Smooth muscle cell of the coronary artery (primary cell): ENCODE results near the gene CRISP3. TPM values are rescaled to one million over a fixed set of nuclear protein-coding genes. Genes with fewer than 3 reads are reported as not detected.

Source experiments
- total RNA-seq: library from RNA; depleted of rRNA; stranded (reverse); fragments of >200 nt; gene quantifications from 2 replicates; pipeline ENCODE4 v1.2.3, GENCODE V29; 2014; ENCODE audit warnings: low replicate concordance

CRISP3 gene
- total RNA-seq = not detected in 2 replicates

GRCh38 chr6:49744259-49744658 is at the start of gene CRISP3:
TSS of gene CRISP3 (minus strand) at chr6:49744388. CDS start at chr6:49744367, 21 bp downstream.

GRCh38 chr6:49787176-49787575 is 43.0 kb upstream of the CRISP3 start, which contains the start of gene PGK2:
TSS of gene PGK2 (minus strand) at chr6:49787285. CDS start at chr6:49787187, 98 bp downstream.

GRCh38 chr6:49713346-49713745 is 30.8 kb downstream of the CRISP3 start, which contains the start of gene CRISP2:
TSS of gene CRISP2 (minus strand) at chr6:49713543. CDS start at chr6:49709196, 4,347 bp downstream.

Other genes starting within 250 kb of the CRISP3 start
- gene GLYATL3, start 244.5 kb downstream of the CRISP3 start, total RNA-seq = not detected in 2 replicates
- not detected in 2 replicates for gene C6orf141, start 193.7 kb downstream of the CRISP3 start, total RNA-seq
- gene RHAG, start 107.5 kb downstream of the CRISP3 start, total RNA-seq = not detected in 2 replicates
- gene CRISP2, start 30.8 kb downstream of the CRISP3 start, total RNA-seq = not detected in 2 replicates
- gene PGK2, start 42.9 kb upstream of the CRISP3 start, total RNA-seq = not detected in 2 replicates
- not detected in 2 replicates for gene CRISP1, start 122.1 kb upstream of the CRISP3 start, total RNA-seq
- not detected in 2 replicates for gene DEFB114, start 219.8 kb upstream of the CRISP3 start, total RNA-seq
- gene DEFB113, start 225.2 kb upstream of the CRISP3 start, total RNA-seq = not detected in 2 replicates